B cell (primary cell): ENCODE results near the gene ADAMTSL1.

Source experiments
- CTCF ChIP-seq: fragments of 200-600 bp; IDR thresholded peaks from one replicate; pipeline ENCODE4 v1.8.0; 2022; ENCODE audit warnings: antibody characterized with exemption, mild to moderate bottlenecking
- EZH2 ChIP-seq: IDR thresholded peaks from 2 replicates; pipeline ENCODE4 v1.6.1; 2012; ENCODE audit warnings: borderline replicate concordance, low read depth, mild to moderate bottlenecking, moderate library complexity, low read length; ENCODE audit not compliant: insufficient read depth, poor library complexity, severe bottlenecking

GRCh38 chr9:18493451-18493993, 19.6 kb downstream of the ADAMTSL1 start:
- TF ChIP-seq CTCF (no peak), EZH2 (no peak)
